ENCODE data around the gene FEM1B.

DNA sequence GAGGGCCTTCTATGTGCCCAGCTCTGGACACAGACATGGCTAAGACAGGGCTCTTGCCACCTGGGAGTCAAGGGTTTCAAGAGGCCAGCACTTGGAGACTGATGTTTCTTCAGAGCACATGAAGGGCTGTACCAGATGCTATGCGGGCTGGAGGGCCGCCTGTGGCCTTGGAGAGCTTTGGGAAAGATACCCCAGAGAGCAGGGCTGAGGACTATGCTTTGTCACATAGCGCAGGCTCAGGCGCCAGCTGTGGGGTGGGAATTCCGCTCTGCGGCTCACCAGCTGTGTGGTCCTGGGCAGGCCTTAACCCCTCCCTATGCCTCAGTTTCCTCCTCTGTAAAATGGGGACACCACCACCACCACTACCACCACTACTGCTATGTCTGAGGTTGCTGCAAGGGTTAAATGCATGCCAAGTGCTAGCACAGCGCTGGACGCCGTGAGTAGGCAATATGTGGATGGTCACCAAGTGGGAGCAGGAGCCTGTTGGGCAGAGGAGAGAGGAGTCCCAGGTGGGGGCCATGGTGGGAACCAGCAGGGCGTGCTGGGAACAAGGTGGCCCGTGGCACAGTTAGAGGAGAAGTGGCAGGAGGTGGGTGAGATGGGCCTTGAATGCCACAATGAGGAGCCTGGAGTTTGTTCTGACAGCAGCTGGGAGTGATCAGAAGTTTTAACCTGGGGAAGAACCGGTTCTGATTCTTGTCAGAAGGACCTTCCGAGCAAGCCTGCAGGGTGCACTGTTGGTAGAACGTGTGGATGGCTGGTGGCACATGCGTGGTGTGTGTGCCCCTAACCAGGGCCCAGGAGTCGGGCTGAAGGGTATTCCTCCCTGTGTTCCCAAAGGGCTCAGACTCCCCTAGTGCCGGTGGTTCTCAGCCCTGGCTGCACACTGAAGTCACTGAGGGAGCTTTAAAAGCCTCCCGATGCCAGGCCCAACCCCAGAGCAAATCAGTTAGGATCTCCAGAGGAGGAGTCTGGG is 41.7 kb downstream of the FEM1B start:
- TF ChIP-seq POLR2AphosphoS5 (IDR thresholded peaks at IDR 0.05): no peak
- TF ChIP-seq CTCF (IDR thresholded peaks at IDR 0.05): no peak
- TF ChIP-seq POLR2A (IDR thresholded peaks at IDR 0.05): no peak
